Measurements from ENCODE around the gene DLX3.
A peak's percentile ranks its signal among the peaks of the same experiment; 100 is the strongest.

- TF ChIP-seq CTCF (conservative IDR thresholded peaks at IDR 0.05 in 1 of 2, IDR thresholded peaks at IDR 0.05 in 1 of 2; ENCODE audit: low read depth in 1 of 2, low read length in 2 of 2) (peak; percentile 73 to 94), EZH2 (IDR thresholded peaks at IDR 0.05; ENCODE audit: low read length, missing control alignments) (no peak)
These were observed 42.7 kb downstream of the DLX3 start for GRCh38 chr17:49952209-49952911.

Measured in fibroblast of lung (primary cell).